GM10266 (cell line): ENCODE data around the gene BOD1L1.

Experiments used
- DNase-seq: peaks from one replicate; pipeline ENCODE4 v3.0.0; 2012; ENCODE audit errors: extremely low spot score
- TF ChIP-seq, protein P1 (sequence below): IDR thresholded peaks from 2 replicates; pipeline ENCODE4 v1.5.1; 2012; ENCODE audit warnings: mild to moderate bottlenecking, low read depth; ENCODE audit not compliant: control insufficient read depth, insufficient read depth; ENCODE audit errors: missing control alignments

The BOD1L1 gene

DNA sequence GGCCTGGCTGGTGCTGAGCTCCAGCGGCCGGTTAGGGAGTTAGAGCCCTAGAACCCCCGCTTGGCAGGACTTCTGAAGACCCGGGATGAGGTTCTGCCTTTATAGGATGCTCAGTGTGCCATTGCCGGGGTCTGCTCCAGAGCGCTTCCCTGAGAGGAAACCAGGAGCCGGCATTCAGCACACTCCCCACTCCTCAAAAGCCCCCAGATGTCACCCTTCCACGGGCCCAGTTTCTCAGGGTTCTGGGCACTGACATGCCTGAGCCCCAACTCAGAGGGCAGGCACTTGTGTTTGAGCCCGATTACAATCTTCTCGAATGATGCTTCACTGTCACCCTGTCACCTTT, 89.7 kb downstream of the BOD1L1 start:
- DNase-seq: peak; percentile 20
- TF ChIP-seq, protein P1, sequence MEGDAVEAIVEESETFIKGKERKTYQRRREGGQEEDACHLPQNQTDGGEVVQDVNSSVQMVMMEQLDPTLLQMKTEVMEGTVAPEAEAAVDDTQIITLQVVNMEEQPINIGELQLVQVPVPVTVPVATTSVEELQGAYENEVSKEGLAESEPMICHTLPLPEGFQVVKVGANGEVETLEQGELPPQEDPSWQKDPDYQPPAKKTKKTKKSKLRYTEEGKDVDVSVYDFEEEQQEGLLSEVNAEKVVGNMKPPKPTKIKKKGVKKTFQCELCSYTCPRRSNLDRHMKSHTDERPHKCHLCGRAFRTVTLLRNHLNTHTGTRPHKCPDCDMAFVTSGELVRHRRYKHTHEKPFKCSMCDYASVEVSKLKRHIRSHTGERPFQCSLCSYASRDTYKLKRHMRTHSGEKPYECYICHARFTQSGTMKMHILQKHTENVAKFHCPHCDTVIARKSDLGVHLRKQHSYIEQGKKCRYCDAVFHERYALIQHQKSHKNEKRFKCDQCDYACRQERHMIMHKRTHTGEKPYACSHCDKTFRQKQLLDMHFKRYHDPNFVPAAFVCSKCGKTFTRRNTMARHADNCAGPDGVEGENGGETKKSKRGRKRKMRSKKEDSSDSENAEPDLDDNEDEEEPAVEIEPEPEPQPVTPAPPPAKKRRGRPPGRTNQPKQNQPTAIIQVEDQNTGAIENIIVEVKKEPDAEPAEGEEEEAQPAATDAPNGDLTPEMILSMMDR: no peak

DNA sequence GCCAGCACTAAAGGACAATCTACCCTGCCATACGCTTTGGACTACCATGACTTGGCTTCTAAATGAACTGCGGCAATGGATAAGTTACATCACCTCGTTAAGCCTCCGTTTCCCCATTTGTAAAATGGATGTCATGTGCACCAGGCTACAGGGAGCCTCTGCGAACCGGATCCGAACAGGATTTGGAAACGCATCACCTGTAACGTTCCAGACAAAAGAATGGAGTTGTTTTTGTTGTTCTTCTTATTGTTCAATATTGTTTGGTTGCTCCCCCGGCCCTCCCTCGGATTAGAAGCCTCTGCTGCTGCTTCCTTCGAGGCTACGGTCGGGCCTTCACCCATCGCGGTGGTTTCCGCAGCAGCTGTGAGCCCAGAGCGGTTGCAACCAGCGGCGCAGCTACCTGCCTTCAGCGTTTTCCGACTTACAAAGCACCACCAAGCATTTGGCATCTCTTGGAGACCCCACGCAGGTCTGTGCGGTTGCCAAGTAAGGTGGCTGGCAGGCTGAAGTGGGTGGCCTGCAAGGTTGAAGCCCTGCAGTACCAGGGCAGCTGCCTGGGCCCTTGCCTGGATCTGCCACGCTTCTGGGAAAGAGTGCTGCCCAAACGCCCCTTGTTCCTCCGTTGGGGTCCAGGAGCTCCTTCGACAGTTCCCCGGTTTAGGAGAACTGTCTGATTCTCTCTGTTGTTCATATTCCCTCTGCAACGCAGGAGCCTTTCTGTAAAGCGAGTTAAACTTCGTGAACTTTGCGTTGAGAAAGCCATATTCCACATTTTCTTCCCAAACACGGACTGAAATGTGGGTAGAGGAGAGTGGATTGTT, 90.3 kb downstream of the BOD1L1 start:
- TF ChIP-seq, protein P1: no peak

DNA sequence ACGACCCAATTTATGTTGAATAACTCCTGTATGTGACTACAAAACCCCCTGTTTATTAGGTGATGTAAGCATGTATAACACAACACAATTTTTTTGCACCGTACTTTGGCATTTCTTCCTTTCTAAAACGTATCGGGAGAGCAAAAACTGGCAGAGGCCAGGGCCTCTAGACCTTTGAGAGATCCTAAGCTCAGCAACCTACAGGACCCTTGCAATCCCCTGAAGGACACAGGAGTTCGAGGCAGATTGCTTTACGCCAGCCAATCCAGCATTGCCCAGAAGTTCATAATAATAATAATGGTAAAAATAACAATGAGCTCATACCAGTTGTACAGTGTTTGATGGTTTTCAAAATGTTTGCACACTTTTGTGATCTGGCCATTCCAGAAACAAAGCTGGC, 90.9 kb downstream of the BOD1L1 start:
- TF ChIP-seq, protein P1: no peak
- peak; percentile 7 for DNase-seq

More for the DNA sequence above, 90.3 kb downstream of the BOD1L1 start:
- DNase-seq: peak; percentile 16

DNA sequence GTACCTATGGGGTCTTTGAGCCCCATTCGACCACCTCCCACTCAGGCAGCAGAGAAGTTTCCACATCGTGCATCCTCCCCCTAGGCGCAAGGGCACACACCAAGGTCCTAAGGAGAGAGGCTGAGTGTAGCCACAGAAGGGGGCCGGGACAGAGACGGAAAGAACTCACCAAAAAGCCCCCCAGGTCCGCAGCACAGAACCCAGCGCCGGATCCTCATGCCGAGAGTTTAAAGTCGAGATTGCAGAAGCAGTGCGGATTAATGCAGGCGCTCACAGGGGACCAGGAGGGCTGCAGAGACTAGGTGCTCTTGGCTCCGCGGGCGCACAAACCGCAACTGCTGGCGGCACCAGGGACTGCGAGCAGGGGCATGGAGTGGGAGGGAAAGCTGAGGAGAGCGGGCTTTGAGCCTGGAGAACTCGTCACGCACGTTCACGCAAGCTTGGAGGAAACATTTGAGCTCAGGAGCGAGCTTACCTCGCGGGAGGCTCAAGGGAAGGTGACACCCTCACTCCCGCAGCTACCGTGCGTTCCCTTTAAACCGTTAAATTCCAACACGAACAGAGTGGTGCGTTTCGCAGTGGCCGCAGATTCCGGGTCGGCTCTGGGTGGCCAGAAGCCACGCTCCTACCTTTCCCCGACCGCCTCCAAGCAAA, 91.7 kb downstream of the BOD1L1 start:
- no peak for DNase-seq
- TF ChIP-seq, protein P1: no peak

DNA sequence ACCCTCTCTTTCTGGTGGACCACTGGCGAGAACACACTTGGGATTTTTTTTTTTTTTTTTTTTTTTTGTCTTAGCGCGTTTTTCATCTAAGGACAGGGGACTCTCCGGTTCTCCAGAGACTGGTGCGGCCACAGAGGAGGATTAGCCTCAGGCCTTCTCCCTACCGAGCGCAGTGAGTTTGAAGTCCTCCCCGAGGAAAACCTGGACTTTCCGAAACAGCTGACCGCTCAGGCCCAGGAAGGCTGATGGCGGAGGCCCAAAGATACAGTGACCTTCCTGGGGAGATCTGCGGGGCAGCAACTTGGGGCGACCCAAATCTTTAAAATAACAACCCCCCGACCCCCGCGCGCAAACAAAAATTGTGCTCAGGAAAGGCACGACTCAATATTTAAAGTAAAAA, 92.4 kb downstream of the BOD1L1 start:
- TF ChIP-seq, protein P1: no peak
- DNase-seq: no peak

DNA sequence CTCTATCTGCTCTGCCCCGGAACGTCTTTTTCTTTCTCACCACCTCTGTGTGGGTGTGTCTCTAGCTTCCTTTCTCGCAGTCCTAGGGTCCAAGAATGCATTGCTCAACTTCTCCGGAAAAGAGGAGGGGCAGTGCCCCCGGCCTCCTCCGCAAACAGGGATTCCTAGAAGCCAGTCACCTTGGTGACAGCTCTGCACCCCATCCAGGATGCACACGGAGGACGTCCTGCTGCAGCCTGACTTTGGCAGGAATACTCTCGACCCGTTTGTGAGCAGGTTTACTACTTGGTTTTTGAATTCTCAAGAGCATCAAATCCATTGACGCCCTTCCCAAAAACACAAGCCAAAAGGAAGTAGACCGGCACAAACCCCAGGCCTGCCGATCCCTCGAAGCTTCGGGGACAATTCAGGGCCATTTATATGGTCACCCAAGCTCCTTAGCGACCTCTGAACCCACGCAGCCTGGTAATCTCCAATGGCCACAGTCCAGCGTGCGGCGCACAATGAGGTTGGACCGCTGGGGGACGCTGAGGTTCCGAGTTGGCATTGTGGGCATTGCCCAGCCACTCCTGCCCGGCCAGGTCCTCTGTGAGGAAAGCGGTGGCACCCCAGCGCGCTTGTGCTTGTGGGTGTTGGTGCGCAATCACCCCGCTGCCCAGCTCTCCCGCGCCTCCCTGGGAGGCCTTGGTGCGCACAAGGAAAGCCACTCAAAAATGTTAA, 93.0 kb downstream of the BOD1L1 start:
- TF ChIP-seq, protein P1: no peak
- peak; percentile 7 for DNase-seq
